GM21515 (cell line): ENCODE data around the gene SLC35F3.
"Not testable (repeated sequence)": the region's sequence is repeated elsewhere in the genome, so short reads cannot be mapped to it uniquely, and the experiment has no call there.

Source experiments
- ATAC-seq: cut with Tn5 transposase; IDR thresholded peaks from one replicate; pipeline ENCODE4 v1.9.1; 2021; ENCODE audit not compliant: unreplicated experiment

SLC35F3 gene

DNA sequence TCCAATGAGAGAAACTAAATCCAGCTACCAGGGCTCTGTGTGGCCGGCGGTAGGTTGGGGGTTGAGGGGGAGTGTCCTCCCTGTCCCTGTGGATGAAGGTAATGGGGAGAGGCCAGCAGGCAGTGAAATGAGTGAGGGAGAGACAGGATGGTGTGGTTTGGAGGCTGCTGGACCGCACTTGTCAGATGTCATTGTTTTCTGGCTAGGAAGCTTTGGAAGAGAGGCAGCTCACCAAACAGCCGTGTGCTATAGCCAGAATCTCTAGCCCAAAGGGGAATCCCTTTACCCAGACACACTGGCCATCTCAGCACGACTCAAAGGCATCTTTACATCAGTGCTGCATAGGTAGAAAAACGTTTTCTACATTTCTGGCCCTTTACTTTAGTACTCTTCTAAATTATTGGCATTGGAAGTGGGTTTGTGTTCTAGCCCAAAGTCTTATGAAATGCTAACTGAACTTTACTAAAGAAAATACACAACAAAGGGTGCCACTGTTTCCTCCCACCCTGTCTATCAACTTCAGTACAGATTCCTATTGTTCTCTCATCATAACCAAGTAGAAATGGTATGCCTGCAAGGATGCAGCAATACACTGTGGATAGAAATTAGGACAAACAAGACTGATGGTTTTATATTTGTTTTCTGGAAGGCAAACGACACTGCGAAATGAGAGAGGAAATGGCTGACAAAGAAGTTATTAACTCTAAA, 372.8 kb downstream of the SLC35F3 start:
- ATAC-seq = no peak

DNA sequence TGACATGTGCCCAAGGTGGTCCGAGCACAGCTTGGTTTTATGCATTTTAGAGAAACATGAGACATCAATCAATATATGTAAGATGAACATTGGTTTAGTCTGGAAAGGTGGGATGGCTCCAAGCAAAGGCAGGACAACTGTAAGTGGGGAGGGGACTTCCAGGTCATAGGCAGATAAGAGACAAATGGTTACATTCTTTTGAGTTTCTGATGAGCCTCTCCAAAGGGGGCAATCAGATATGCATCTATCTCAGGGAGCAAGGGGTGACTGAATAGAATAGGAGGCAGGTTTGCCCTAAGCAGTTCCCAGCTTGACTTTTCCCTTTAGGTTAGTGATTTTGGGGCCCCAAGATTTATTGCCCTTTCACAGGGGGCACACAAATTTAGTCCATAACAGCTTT, 374.5 kb downstream of the SLC35F3 start:
- ATAC-seq = no peak

DNA sequence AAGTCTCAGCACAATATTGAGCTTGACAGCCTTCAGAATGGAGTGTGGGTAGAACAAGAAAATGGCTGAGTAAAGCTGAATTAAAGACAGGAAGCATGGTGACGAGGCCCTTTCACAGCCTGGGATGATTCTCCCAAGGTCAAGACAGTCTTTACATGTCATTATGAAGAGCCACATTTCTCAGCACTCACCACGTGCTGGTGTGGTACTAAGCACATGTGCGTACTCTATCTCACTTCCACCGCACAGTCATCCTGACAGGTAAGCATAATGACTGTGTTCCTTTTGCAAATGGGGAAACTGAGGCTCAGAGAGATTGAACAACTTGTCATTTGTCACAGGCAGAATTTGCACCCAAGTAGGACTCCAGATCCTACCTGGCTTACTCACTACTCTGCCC, 376.0 kb downstream of the SLC35F3 start:
- no peak for ATAC-seq

DNA sequence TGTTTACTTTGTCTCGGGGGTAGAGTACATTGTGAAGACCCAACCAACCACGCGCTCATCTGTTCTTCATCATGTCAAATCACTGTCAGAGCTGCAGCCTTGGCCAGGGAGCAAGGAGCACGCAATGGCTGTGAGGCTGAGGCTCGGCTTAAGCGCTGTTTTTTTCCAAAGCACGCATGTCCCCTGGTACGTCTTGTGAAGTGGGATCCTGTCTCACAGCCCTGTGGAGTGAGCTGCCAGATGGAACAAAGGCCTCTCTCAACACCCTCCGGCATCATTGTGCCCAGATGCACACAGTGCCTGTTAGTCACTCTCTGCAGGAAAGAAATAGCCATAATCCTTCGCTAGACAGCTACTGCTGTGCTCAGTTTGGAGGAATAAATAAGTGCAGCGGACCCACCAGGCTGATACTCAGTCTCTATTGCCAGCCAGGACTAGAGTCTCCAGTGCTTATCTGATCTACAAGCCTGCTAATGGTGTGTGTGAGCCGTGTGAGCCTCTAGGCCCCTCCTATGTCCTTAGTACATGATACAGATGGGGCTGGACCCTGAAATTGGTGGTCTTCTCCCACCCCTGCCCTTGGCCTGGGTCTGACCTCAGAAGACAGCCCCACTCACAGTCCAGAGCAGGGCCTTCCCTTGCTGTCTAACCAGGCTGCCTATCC, 377.5 kb downstream of the SLC35F3 start:
- ATAC-seq = no peak

DNA sequence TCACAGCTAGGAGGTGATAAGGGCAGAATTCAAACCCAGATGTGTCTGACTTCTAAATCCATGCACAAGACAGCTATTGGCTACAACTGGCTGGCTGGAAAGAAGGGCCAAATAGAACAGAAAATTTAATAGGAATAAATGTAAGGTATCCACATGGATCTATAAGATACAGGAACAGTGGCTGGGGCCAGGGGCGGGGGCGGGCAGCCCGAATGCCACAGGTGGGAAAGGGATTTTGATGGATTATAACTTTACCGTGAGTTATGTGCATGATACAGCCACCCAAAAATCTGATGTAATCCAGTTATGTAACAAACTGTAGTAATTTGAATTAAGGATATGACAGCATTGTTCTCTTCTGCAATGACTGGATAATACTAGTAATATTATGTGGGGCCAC, 381.7 kb downstream of the SLC35F3 start:
- ATAC-seq = no peak

DNA sequence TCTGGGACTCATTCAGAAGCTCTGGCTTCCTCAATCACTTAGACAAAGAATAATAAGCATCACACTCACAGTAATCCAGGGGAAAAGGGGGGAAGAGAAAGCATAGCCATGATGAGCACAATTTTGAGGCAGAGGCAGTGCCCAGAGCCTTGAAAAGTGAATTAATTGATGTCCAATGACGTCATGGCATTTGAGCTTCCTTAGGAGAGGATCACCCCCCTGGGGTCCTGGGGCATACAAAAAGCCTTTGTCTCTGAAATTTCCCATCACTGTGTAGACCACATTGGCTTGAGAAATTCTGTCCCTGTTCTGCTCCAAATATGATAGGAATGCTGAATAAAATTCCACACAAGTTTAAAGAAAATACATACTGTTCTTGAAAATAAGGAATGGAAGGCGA, 384.5 kb downstream of the SLC35F3 start:
- no peak for ATAC-seq

DNA sequence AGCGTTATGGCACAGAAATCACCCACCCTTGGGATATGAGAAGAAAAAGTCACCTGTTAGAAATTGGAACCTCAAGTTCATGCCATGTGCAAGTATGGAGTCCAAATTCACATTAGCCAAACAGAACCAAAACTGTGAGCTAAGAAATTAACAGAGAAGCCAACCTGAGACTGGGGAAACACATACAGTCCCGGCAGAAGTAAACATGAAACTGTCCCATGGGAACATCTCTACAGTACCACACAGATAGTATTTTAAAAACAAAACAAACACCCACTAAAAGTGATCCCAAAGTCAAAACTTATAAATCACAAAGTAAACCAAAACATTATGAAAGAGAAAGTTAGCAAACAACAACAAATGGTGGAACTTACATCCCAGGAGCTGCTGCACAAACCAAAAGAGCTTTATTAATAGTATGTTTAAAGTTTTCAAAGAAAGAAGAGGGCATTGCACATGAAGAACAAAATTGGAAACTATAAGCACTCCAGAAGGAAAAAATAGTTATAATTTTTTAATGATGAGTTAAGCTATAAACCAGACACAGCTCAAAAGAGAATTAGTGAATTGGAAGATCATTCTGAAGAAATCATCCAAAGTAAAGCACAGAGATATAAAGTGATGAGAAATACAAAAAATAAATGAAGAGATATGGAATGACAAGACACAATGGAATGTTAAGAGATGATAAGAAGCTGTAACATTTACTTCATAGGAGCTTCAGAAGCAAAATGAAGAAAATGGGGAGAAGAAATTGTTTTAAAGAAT, 385.2 kb downstream of the SLC35F3 start:
- ATAC-seq = no peak

DNA sequence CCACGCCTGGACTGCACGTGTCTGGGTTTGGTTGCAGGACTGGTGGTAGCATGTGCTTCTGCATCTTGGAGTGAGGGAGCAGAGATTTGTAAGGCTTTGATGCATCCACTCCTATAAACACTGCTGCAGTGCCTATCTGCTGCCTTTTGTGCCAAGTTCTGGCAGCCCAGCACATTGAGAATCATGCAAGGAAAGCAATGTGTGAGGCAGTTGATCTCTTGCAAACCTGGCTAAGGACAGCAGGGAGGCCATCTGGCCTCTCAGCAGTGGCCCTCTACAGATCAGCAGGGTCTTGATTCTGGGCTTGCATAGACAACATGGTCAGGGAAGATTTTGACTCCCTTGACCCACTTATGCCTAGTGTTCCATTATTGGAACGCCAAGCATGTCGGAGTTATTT, 387.5 kb downstream of the SLC35F3 start:
- ATAC-seq = no peak

DNA sequence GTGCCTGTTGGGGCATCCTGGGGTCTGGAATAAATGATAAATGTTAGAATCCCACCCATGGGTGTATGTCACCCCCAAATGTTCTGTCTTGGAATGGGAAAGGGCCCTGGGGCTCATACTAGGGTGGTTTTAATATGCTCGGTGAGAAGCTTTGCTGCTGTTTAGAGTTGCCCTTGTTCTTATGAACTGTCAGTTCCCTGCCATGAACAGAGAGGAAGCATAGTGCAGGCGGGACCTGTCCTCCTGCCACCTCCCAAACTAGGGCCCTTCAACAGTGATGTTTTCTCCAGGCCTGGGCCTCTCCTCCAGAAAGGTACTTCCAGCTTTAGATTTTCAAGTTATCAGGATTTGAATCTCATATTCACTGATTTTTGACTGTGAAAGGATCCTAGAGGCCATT, 388.1 kb downstream of the SLC35F3 start:
- no peak for ATAC-seq

DNA sequence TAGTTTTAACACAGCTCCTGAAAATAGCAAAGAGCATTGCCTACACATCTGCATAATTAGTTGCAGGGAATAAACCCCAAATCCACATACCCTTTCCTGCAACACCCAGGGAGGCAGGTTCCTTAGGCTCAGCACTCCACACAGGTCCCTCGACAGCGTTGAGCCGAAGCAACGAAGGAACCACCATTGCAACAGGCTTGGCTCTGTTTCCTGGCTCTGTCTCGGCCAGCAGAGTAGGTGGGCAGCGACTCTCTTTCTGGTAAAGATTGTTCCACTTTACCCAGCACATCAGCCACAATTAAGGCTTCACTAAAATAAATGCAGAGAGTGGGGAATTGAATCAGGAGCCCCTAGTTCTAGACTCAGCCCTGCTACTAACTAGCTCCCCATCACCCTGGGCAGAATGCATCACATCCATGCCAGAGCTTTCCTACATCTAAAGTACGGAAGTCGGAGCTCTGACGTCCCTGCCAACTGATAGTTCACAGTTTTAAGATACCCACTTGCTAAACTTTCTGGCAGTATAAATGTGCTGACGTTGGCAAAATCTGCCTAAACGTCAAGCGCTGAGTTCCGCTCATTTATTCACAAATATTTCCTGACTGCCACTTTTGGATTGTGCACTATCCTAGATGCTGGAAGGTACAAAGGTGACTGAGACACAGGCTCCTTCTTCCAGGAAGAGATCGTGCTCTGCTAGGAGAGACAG, 389.8 kb downstream of the SLC35F3 start:
- no peak for ATAC-seq

DNA sequence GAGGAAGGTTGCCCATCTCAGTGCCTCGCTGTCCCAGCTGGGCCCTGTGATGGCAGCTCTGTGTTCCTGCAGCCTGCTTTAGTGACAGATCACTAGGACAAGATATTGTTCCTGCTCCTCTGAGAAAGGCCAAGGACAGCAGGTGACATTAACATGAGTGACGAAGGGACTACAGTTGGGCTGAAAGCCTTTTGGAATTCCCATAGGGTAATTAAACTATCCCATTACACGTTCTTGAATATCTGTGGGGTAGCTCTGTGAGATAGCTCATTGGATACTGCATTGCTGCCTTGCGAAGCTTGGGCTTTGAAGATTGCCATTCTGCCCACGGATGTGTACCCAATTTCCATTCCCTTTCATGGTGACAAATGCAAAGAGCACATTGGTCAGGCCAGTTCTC, 390.6 kb downstream of the SLC35F3 start:
- no peak for ATAC-seq

DNA sequence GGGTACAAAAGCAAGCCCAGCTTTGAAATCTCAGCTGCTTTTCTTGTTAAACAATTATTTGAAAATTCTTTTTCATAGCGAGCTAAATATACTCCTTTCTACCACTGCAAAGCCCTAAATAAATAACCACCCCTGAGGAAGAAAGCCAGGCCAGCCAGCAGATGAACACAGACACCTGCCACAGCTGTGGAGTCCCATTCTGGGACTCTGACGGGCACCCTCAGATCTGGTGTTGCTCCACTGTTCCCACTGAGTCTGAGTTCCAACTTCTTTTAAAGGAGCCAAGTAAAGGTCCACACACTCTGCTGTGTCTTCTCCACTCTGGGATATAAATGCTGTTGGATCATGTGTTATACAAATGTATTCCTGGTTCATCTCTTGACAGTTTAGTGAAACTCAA, 391.1 kb downstream of the SLC35F3 start:
- ATAC-seq = no peak

DNA sequence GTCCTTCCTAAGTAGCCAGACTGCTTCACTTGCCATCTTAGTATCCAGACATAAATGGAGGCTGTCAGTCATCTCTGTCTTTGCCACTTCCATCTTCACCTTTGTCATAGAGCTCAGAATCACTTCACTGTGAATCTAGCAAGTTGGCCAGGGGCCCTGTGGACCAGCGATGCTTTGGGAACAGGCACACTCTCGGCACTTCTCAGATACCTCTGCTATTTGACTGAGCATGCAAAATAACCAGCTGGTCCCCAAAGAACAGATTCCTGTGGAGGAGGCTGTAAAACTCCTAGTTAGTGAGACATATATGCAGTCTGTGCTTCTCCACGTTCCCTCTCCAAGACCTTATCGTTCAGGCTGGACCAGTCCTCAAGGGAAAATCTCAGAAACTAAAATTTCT, 392.0 kb downstream of the SLC35F3 start:
- no peak for ATAC-seq

DNA sequence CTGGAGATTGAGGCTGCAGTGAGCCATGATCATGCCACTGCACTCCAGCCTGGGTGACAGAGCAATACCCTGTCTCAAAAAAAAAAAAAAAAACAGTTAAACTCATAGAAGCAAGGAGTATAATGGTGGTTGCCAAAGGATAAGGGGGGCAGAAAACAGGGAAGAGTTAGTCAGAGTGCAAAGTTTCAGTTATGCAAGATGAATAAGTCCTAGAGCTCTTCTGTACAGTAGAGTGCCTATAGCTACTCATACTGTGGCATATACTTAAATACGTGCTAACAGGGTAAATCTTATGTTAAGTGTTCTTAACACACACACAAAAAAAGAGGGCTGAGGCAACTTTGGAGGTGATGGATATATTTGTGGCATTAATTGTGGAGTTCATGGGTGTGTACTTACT, 393.2 kb downstream of the SLC35F3 start:
- ATAC-seq = no peak

DNA sequence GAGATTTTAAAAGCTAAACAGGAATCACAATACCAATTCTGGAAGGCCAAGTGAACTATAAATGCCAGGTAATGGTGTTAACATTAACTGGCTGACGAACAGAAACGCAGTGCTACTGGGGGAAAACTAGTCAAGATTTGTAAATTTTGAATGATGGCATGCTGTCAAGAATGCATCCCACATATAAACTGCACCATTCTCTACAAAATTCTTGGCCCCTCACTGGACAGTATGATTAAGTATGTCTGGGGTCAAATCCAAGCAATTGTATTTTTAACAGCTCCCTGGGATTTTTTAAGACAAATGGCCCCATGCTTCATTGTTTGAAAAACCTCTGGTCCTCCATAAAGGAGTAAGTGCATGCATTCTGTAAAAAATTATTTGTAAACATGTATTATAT, 395.6 kb downstream of the SLC35F3 start:
- ATAC-seq = no peak

DNA sequence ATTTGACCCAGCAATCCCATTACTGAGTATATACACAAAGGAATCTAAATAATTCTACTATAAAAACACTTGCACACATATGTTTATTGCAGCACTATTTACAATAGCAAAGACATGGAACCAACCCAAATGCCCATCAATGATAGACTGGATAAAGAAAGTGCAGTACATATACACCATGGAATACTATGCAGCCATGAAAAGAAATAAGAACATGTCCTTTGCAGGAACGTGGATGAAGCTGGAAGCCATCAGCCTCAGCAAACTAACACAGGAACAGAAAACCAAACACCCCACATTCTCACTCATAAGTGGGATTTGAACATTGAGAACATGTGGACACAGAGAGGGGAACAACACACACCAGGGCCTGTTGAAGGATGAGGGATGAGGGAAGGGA, 397.2 kb downstream of the SLC35F3 start:
- not testable (repeated sequence) for ATAC-seq

DNA sequence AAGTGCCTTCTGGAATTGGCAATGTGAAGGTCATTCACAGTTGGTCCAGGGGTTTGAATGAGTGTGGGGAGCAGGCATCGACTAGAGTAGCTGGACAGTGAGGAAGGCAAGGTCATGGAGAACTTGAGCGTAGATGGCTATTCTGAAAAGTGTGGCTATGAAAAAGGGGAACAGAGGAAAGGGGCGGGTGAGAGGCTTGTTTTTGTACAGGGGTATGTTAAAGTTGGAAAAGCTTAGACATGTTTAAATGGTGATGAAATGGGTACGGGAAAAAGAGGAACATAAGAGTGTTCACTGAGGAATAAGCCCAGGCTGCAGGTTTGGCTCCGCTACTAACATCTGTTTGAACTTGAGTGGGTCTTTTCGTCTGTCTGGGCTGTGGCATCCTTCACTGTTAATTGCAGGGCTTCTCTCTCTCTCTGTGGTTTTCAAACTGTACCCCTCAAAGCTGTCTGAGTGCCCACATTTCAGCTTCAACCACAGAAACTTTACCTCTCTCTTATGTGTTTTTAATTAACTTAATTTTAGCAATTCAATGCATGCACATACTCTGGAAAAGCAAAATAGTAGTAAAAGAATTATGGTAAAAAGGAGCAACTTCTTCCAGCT, 398.0 kb downstream of the SLC35F3 start:
- no peak for ATAC-seq

DNA sequence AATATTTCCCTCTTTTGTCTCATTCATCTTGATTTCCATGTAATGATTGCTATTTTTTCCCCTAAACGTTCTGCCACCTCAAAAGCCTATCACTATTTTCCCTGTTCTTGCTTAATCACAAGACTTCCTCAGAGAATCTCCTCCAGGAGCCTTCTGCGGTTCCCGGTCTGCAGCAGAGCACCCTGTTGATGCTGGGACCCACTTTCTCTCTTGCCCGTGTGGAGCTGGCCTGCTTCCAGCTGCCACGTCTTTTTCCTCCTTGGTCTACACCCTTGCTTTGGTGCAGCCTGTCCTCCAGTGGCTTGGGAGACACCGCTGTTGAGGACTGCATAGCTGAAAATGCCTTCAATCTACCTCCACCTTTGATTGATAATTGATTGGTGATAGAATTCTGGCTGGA, 398.8 kb downstream of the SLC35F3 start:
- no peak for ATAC-seq

DNA sequence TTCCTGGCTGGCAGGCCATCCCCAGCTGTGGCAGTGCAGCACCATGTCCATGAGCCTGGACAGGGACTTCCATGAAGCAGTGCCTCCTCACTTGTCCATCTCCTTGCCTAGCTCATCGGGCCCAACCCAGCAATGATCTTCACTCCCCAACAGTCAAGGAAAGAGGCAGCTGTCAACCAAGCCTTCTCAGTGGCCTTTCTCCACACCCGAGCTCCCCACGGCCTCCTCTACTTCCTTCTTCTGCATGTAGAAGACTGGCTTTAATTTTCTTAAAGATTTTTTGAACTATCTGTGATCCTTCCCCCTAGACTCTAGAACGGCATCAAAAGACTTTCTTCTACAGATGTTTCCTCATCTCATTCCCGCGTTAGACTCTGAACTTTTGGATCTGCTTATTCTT, 403.2 kb downstream of the SLC35F3 start:
- no peak for ATAC-seq

DNA sequence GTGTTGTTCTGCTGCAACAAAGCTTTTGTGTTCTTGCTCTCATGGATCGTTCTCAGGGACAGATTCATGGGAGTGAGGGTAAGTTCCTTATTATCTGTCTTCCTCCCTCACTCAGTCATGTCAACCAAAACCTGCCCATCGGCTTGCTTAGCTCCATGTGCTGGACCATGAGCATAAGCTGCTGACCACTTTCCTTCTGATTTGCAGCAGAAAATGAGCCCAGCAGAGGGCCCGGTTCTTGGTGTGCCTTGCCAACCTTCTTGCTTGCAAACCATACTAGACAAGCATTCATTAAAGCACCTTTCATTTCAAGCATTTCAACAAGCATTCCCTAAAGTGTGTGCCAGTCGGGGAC, 404.7 kb downstream of the SLC35F3 start:
- no peak for ATAC-seq
